Measurements from ENCODE around the gene GNG11.

DNA sequence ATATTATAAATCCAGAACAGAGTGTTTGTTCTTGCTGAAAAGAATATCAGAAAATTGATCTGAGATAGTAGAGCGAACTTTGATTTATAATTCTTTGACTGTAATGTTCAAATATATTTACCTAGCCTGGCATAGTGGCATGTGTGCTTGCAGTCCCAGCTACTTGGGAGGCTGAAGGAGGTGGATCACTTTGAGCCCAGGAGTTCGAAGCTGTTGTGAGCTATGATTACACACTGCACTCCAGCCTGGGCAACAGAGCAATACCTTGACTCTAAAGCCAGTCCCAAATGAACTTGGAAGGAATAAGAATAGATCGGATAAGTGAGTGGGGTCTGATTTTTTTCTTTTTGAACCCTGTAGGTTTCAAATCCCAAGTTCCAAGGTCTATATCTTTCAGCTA lies 23.5 kb downstream of the GNG11 start:
- TF ChIP-seq, protein P1, sequence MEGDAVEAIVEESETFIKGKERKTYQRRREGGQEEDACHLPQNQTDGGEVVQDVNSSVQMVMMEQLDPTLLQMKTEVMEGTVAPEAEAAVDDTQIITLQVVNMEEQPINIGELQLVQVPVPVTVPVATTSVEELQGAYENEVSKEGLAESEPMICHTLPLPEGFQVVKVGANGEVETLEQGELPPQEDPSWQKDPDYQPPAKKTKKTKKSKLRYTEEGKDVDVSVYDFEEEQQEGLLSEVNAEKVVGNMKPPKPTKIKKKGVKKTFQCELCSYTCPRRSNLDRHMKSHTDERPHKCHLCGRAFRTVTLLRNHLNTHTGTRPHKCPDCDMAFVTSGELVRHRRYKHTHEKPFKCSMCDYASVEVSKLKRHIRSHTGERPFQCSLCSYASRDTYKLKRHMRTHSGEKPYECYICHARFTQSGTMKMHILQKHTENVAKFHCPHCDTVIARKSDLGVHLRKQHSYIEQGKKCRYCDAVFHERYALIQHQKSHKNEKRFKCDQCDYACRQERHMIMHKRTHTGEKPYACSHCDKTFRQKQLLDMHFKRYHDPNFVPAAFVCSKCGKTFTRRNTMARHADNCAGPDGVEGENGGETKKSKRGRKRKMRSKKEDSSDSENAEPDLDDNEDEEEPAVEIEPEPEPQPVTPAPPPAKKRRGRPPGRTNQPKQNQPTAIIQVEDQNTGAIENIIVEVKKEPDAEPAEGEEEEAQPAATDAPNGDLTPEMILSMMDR (IDR thresholded peaks at IDR 0.05), result no peak
- TF ChIP-seq POLR2A (IDR thresholded peaks at IDR 0.05) (no peak), EP300 (IDR thresholded peaks at IDR 0.05) (no peak)
